H1 (cell line): Measurements from ENCODE around the gene PPIB.

Experiments
- CHD2 ChIP-seq: IDR thresholded peaks from 2 replicates; pipeline ENCODE4 v1.6.1; 2012; ENCODE audit warnings: low read length, improper control_type of control experiment
- CTCF ChIP-seq, 3 experiments: IDR thresholded peaks; 1 replicate in 2 of 3; 2 replicates in 1 of 3; pipeline versions ENCODE4 v1.5.1 to v1.6.1; 2011; ENCODE audit warnings: low read length in 3 of 3, mild to moderate bottlenecking in 3 of 3, inconsistent platforms in 2 of 3, low read depth in 1 of 3, moderate library complexity in 1 of 3; ENCODE audit not compliant: insufficient read depth in 1 of 3; ENCODE audit errors: control extremely low read depth in 1 of 3
- HDAC2 ChIP-seq, 2 experiments: fragments of 300-600 bp in 1 of 2; sonication (generic) in 1 of 2; IDR thresholded peaks; 2 replicates each; pipeline ENCODE4 v1.6.1; 2011 to 2012; ENCODE audit warnings: low read depth in 2 of 2, low read length in 2 of 2, mild to moderate bottlenecking in 2 of 2, moderate library complexity in 2 of 2, borderline replicate concordance in 1 of 2, inconsistent platforms in 1 of 2
- POLR2AphosphoS5 ChIP-seq: IDR thresholded peaks from 2 replicates; pipeline ENCODE4 v1.6.1; 2011; ENCODE audit warnings: low read depth, low read length
- TAF1 ChIP-seq: IDR thresholded peaks from 2 replicates; pipeline ENCODE4 v1.6.1; 2011; ENCODE audit warnings: mild to moderate bottlenecking, low read depth, low read length
- ZNF274 ChIP-seq: IDR thresholded peaks from 2 replicates; pipeline ENCODE4 v1.7.0; 2012; ENCODE audit warnings: low read length, borderline replicate concordance; ENCODE audit errors: extremely low read depth

- TF ChIP-seq CHD2 (no peak), CTCF (IDR thresholded peaks at IDR 0.05; ENCODE audit: control extremely low read depth in 1 of 3, insufficient read depth in 1 of 3, low read depth in 1 of 3, low read length in 3 of 3) (no peak), POLR2AphosphoS5 (no peak), HDAC2 (IDR thresholded peaks at IDR 0.05; ENCODE audit: borderline replicate concordance in 1 of 2, low read depth in 2 of 2, low read length in 2 of 2) (no peak), TAF1 (no peak), ZNF274 (no peak)
Measured at GRCh38 chr15:64136347-64136746, 26.5 kb downstream of the PPIB start.
